CD4-positive, alpha-beta T cell treated with Interleukin-15 for 4 hours (primary cell): Measurements from ENCODE around the gene TEX14.

Experiments used
- DNase-seq: peaks from one replicate; pipeline ENCODE4 v3.0.0-alpha.2; 2020; ENCODE audit warnings: low spot score

The TEX14 gene

GRCh38 chr17:58527949-58528348 is 163.9 kb downstream of the TEX14 start:
- no peak for DNase-seq

GRCh38 chr17:58527306-58527705 is 164.5 kb downstream of the TEX14 start:
- DNase-seq, result no peak

- DNase-seq, result no peak
These were observed 166.6 kb downstream of the TEX14 start for GRCh38 chr17:58525239-58525638.

GRCh38 chr17:58521680-58522079 is 170.2 kb downstream of the TEX14 start:
- DNase-seq, result no peak

GRCh38 chr17:58520843-58521430 is 170.9 kb downstream of the TEX14 start:
- DNase-seq, result no peak

- DNase-seq, result peak; percentile 100
These were observed 173.8 kb downstream of the TEX14 start for GRCh38 chr17:58517928-58518609.

- no peak for DNase-seq
These were observed 174.4 kb downstream of the TEX14 start for GRCh38 chr17:58517378-58517927.

GRCh38 chr17:58516644-58517377 is 175.0 kb downstream of the TEX14 start:
- DNase-seq, result no peak

GRCh38 chr17:58515286-58515685 is 176.6 kb downstream of the TEX14 start:
- DNase-seq, result no peak

GRCh38 chr17:58514770-58515157 is 177.1 kb downstream of the TEX14 start:
- DNase-seq, result no peak

- peak; percentile 68 for DNase-seq
These were observed 177.7 kb downstream of the TEX14 start, which contains the start of gene MTMR4 for GRCh38 chr17:58513965-58514769. Gene MTMR4 (minus strand): TSS chr17:58514638. CDS start chr17:58514407, 231 bp downstream.

GRCh38 chr17:58513267-58513964 is 178.4 kb downstream of the TEX14 start:
- DNase-seq, result peak; percentile 15

GRCh38 chr17:58510075-58510474 is 181.8 kb downstream of the TEX14 start:
- no peak for DNase-seq

- DNase-seq, result no peak
These were observed 183.3 kb downstream of the TEX14 start for GRCh38 chr17:58508341-58509067.

GRCh38 chr17:58507123-58507634 is 184.7 kb downstream of the TEX14 start:
- DNase-seq, result no peak
